HepG2 (cell line): ENCODE results near the gene NXF3. TPM values are rescaled to one million over a fixed set of nuclear protein-coding genes. Genes with fewer than 3 reads are reported as not detected.

Experiments
- ATAC-seq: fragments of 200-7000 bp; cut with Tn5 transposase; 3 replicates; pipeline ENCODE4 v1.9.1; 2020; ENCODE audit warnings: mild to moderate bottlenecking, moderate library complexity
- BruUV-seq: library from RNA; stranded (reverse); fragments of 400-500 nt; replicated peaks from 2 replicates; lab custom pipeline; 2021; lab: Mats Ljungman, UMichigan
- CTCF ChIA-PET: fragments of 300-600 bp; formaldehyde crosslinking; extraction: SDS; loops from one replicate; lab custom pipeline; 2021; ENCODE audit warnings: low total read pairs, inconsistent platforms, low intra/inter-chr PET ratio; lab: Yijun Ruan, JAX
- POLR2A ChIA-PET: fragments of 350-600 bp; sonication (Branson Sonifier 250); formaldehyde crosslinking; loops from one replicate; lab custom pipeline; 2020; ENCODE audit warnings: antibody characterized with exemption, inconsistent platforms; lab: Yijun Ruan, JAX
- DNase-seq: peaks from one replicate; pipeline ENCODE4 v3.0.0-alpha.2; 2015; ENCODE audit warnings: low spot score
- FAIRE-seq: peaks from 3 replicates; lab custom pipeline; 2011; peaks lifted over from hg19 to GRCh38; lab: Jason Lieb, UNC
- H2AFZ ChIP-seq: one replicate; pipeline ENCODE4 v1.6.1; 2011; ENCODE audit warnings: low read length, inconsistent platforms
- H3K27ac ChIP-seq: fragments of 300-600 bp; 3 replicates; pipeline ENCODE4 v1.8.0; 2011; ENCODE audit warnings: mixed run types, mild to moderate bottlenecking, mixed read lengths, low read length, inconsistent platforms; ENCODE audit not compliant: insufficient read depth; ENCODE audit errors: extremely low read length
- H3K27me3 ChIP-seq, 2 experiments: fragments of 200-600 bp in 1 of 2; 2 replicates in 1 of 2; 3 replicates in 1 of 2; pipeline versions ENCODE4 v1.6.0 to v1.8.0; 2011; ENCODE audit warnings: low read length in 2 of 2, mild to moderate bottlenecking in 2 of 2, moderate library complexity in 2 of 2, inconsistent platforms in 1 of 2; ENCODE audit not compliant: insufficient read depth in 2 of 2, control insufficient read depth in 1 of 2
- H3K36me3 ChIP-seq, 2 experiments: fragments of 200-600 bp in 1 of 2; replicated peaks in 1 of 2; 2 replicates in 1 of 2; 3 replicates in 1 of 2; pipeline versions ENCODE4 v1.5.1 to v1.8.0; 2011; ENCODE audit warnings: low read length in 2 of 2, inconsistent platforms in 1 of 2; ENCODE audit not compliant: insufficient read depth in 2 of 2, control insufficient read depth in 1 of 2
- H3K4me1 ChIP-seq: 2 replicates; pipeline ENCODE4 v1.5.1; 2012; ENCODE audit warnings: low read length, inconsistent platforms; ENCODE audit not compliant: insufficient read depth
- H3K4me2 ChIP-seq: 2 replicates; pipeline ENCODE4 v1.6.0; 2011; ENCODE audit warnings: low read depth, low read length, inconsistent platforms
- H3K4me3 ChIP-seq, 3 experiments: fragments of 200-600 bp in 1 of 3; sonication (generic), shearing (Covaris generic) in 1 of 3; replicated peaks in 1 of 3; 2 replicates each; pipeline ENCODE4 v1.5.1; 2011 to 2016; ENCODE audit warnings: low read length in 3 of 3, inconsistent platforms in 2 of 3, low read depth in 2 of 3, mild to moderate bottlenecking in 2 of 3, control low read depth in 1 of 3, mixed read lengths in 1 of 3; ENCODE audit not compliant: insufficient read depth in 1 of 3
- H3K79me2 ChIP-seq: one replicate; pipeline ENCODE4 v1.6.1; 2011; ENCODE audit warnings: low read length, inconsistent platforms; ENCODE audit not compliant: insufficient read depth
- H3K9ac ChIP-seq: 2 replicates; pipeline ENCODE4 v1.6.0; 2011; ENCODE audit warnings: mild to moderate bottlenecking, low read depth, low read length, inconsistent platforms; ENCODE audit not compliant: insufficient read depth
- H3K9me3 ChIP-seq: 2 replicates; pipeline ENCODE4 v1.5.1; 2012; ENCODE audit warnings: mild to moderate bottlenecking, low read length
- H4K20me1 ChIP-seq: 2 replicates; pipeline ENCODE4 v1.6.0; 2011; ENCODE audit warnings: inconsistent platforms, mild to moderate bottlenecking, low read length, moderate library complexity; ENCODE audit not compliant: insufficient read depth
- ARNTL ChIP-seq: sonication (generic); formaldehyde crosslinking; IDR thresholded peaks from 2 replicates; pipeline ENCODE4 v1.4.0; 2020; ENCODE audit warnings: mild to moderate bottlenecking, missing genetic modification reagents
- BCL6 ChIP-seq: IDR thresholded peaks from 2 replicates; pipeline ENCODE4 v1.6.1; 2016; ENCODE audit warnings: missing genetic modification reagents, missing compliant biosample characterization
- CEBPG ChIP-seq: IDR thresholded peaks from 2 replicates; pipeline ENCODE4 v1.6.1; 2016
- DNMT3B ChIP-seq: conservative IDR thresholded peaks from 2 replicates; pipeline ENCODE4 v1.6.1; 2016; ENCODE audit warnings: missing biosample characterization, control low read depth
- GATAD2A ChIP-seq: IDR thresholded peaks from 2 replicates; pipeline ENCODE4 v1.6.1; 2016
- PHF5A ChIP-seq: IDR thresholded peaks from one replicate; pipeline ENCODE4 v1.6.1; 2018; ENCODE audit warnings: low read depth, missing genetic modification reagents; ENCODE audit not compliant: unreplicated experiment
- PTBP1 ChIP-seq: fragments of 200-400 bp; formaldehyde crosslinking; IDR thresholded peaks from 2 replicates; pipeline ENCODE4 v1.6.1; 2018; ENCODE audit warnings: low read length, low read depth; ENCODE audit not compliant: poor library complexity, severe bottlenecking
- REXO4 ChIP-seq: sonication (generic); formaldehyde crosslinking; IDR thresholded peaks from 2 replicates; pipeline ENCODE4 v1.8.0; 2022; ENCODE audit warnings: missing genetic modification reagents, mild to moderate bottlenecking, borderline replicate concordance
- SNAPC4 ChIP-seq: sonication (generic); formaldehyde crosslinking; IDR thresholded peaks from 2 replicates; pipeline ENCODE4 v1.4.0; 2020; ENCODE audit warnings: mild to moderate bottlenecking, missing genetic modification reagents
- SSRP1 ChIP-seq: IDR thresholded peaks from 2 replicates; pipeline ENCODE4 v1.6.1; 2016; ENCODE audit warnings: control low read depth
- ZBED4 ChIP-seq: sonication (generic); formaldehyde crosslinking; IDR thresholded peaks from 2 replicates; pipeline ENCODE4 v1.4.0; 2020; ENCODE audit warnings: missing genetic modification reagents, borderline replicate concordance
- ZBTB7B ChIP-seq: sonication (generic); formaldehyde crosslinking; IDR thresholded peaks from 2 replicates; pipeline ENCODE4 v1.4.0; 2020; ENCODE audit warnings: missing genetic modification reagents
- ZFP36 ChIP-seq: fragments of 150-350 bp; IDR thresholded peaks from 2 replicates; pipeline ENCODE4 v1.6.1; 2018; ENCODE audit warnings: borderline replicate concordance, low read length, low read depth; ENCODE audit not compliant: partially characterized antibody
- ZMYM4 ChIP-seq: sonication (generic); formaldehyde crosslinking; IDR thresholded peaks from 2 replicates; pipeline ENCODE4 v1.8.1; 2023; ENCODE audit warnings: mild to moderate bottlenecking, missing genetic modification reagents
- ZNF496 ChIP-seq: sonication (generic); formaldehyde crosslinking; IDR thresholded peaks from 2 replicates; pipeline ENCODE4 v1.8.1; 2023; ENCODE audit warnings: mild to moderate bottlenecking, moderate library complexity, missing genetic modification reagents; ENCODE audit not compliant: insufficient replicate concordance
- ZNF7 ChIP-seq: IDR thresholded peaks from 2 replicates; pipeline ENCODE4 v1.6.1; 2016; ENCODE audit warnings: missing biosample characterization, missing genetic modification reagents
- ZNF782 ChIP-seq: sonication (generic); formaldehyde crosslinking; IDR thresholded peaks from 2 replicates; pipeline ENCODE4 v1.4.0; 2020; ENCODE audit warnings: missing genetic modification reagents, mild to moderate bottlenecking, borderline replicate concordance
- in situ Hi-C: cut with HindIII; loops from 2 replicates; pipeline ENCODE4 v1.10.0; 2017; ENCODE audit warnings: low pct_unique_long_range_greater_than_20kb; ENCODE audit not compliant: extremely low pct_ligation_motif_present
- intact Hi-C: fragments of 100-400 bp; cut with micrococcal nuclease; formaldehyde crosslinking; loops from one replicate; pipeline ENCODE4 v1.10.0; 2022; ENCODE audit not compliant: unreplicated experiment
- polyA plus RNA-seq, 8 experiments: library from polyadenylated mRNA; depleted of rRNA in 3 of 8; stranded (reverse) in 7 of 8; unstranded in 1 of 8; fragments of >200 nt; fragmentation: Illumina TruSeq in 4 of 8; extraction: Trizol in 4 of 8; gene quantifications; 2 replicates each; pipeline versions ENCODE4 v1.2.1 to v1.2.3, GENCODE V29; 2011 to 2016; ENCODE audit warnings: low read depth in 4 of 8, missing spikeins in 1 of 8, mixed read lengths in 1 of 8; ENCODE audit not compliant: insufficient read depth in 1 of 8
- total RNA-seq, 5 experiments: library from RNA; depleted of rRNA; stranded (reverse); fragments of >200 nt; fragmentation: Illumina TruSeq; extraction: Trizol; gene quantifications; 2 replicates each; pipeline ENCODE4 v1.2.3, GENCODE V29; 2016; ENCODE audit warnings: low read depth in 1 of 5

Gene NXF3
- total and polyA plus RNA-seq, 2 of the 13 experiments (the other 11 are each of a cell fraction or from before 2014, with no cell fraction given), result 0.05 TPM; not detected in 1

- no peaks in the 10 kb centered on the region for H4K20me1 ChIP-seq
- no peak overlapping the region for H2AFZ ChIP-seq
- ATAC-seq (no peak), FAIRE-seq (peak; percentile 43), DNase-seq (peak; percentile 2)
- H3K27ac ChIP-seq, result no peak overlapping the region
- peaks cover 35% of the 10 kb centered on the region for H3K4me1 ChIP-seq
- no peak overlapping the region for H3K9ac ChIP-seq
- H3K4me3 ChIP-seq, result no peak overlapping the region
- no peaks in the 10 kb centered on the region for H3K36me3 ChIP-seq
- no peaks in the 10 kb centered on the region for H3K9me3 ChIP-seq
- no TSS peak for BruUV-seq
- intact Hi-C loops, result loop anchor here (10.0 kb wide), 1 partner anchor 98 kb away; no protein-coding TSS in a partner anchor
- ChIA-PET CTCF (no interaction called here), POLR2A (interaction anchor here (1.6 kb wide), 1 partner anchor 11 kb away, joined by 3 read pairs; the partner anchor contains the start of gene BEX1)
- in situ Hi-C loops, result no loop called here
- H3K4me2 ChIP-seq, result no peak overlapping the region
- no peaks in the 10 kb centered on the region for H3K27me3 ChIP-seq
- H3K79me2 ChIP-seq, result no peaks in the 10 kb centered on the region
- TF ChIP-seq SNAPC4 (CRISPR knock-in tag) (no peak), ZBED4 (CRISPR knock-in tag) (no peak), ARNTL (no peak), ZMYM4 (CRISPR knock-in tag) (no peak), SSRP1 (CRISPR knock-in tag) (no peak), ZFP36 (no peak), GATAD2A (CRISPR knock-in tag) (peak; percentile 23; the same call in 1 of the 2 replicates), BCL6 (CRISPR knock-in tag) (peak; percentile 48; the same call in 1 of the 2 replicates), CEBPG (peak; percentile 66), ZNF496 (CRISPR knock-in tag) (no peak), REXO4 (CRISPR knock-in tag) (no peak), PTBP1 (no peak), ZNF782 (CRISPR knock-in tag) (no peak), ZNF7 (no peak), ZBTB7B (no peak), PHF5A (CRISPR knock-in tag) (no peak), DNMT3B (CRISPR knock-in tag) (no peak)
Observed at GRCh38 chrX:103052625-103053024, 40.3 kb downstream of the NXF3 start.
